HEK293 (cell line): ENCODE data around the gene ENAM.

ENCODE experiments used
- CTCF ChIA-PET: fragments of 350-600 bp; formaldehyde crosslinking; extraction: SDS; loops from one replicate; lab custom pipeline; 2021; ENCODE audit warnings: antibody characterized with exemption; lab: Yijun Ruan, JAX
- POLR2A ChIA-PET: fragments of 300-600 bp; formaldehyde crosslinking; extraction: SDS; loops from one replicate; lab custom pipeline; 2020; ENCODE audit warnings: antibody characterized with exemption, inconsistent platforms; lab: Yijun Ruan, JAX
- H3K27ac ChIP-seq: fragments of 200-500 bp; sonication (Bioruptor generic); 2 replicates; pipeline ENCODE4 v1.5.1; 2014; ENCODE audit warnings: low read depth, low read length, control low read depth, inconsistent platforms; ENCODE audit errors: extremely low read depth
- H3K36me3 ChIP-seq, 2 experiments: fragments of 200-500 bp in 1 of 2; sonication (Bioruptor generic) in 1 of 2; 1 replicate in 1 of 2; 2 replicates in 1 of 2; pipeline ENCODE4 v1.5.1; 2014 to 2017; ENCODE audit warnings: inconsistent platforms in 2 of 2, low read length in 2 of 2; ENCODE audit not compliant: control insufficient read depth in 2 of 2, insufficient read depth in 1 of 2
- H3K4me1 ChIP-seq: fragments of 200-500 bp; sonication (Bioruptor generic); 2 replicates; pipeline ENCODE4 v1.5.1; 2014; ENCODE audit warnings: mild to moderate bottlenecking, low read length, inconsistent platforms; ENCODE audit not compliant: control insufficient read depth, insufficient read depth
- H3K4me3 ChIP-seq: 2 replicates; pipeline ENCODE4 v1.5.1; 2011; ENCODE audit warnings: low read depth, mild to moderate bottlenecking, control low read depth, low read length, moderate library complexity
- H3K9me3 ChIP-seq: fragments of 200-500 bp; sonication (Bioruptor generic); 2 replicates; pipeline ENCODE4 v1.5.1; 2014; ENCODE audit warnings: low read depth, low read length, inconsistent platforms; ENCODE audit not compliant: control insufficient read depth, insufficient read depth
- EGR2 ChIP-seq: fragments of 450-650 bp; formaldehyde crosslinking; IDR thresholded peaks from 2 replicates; pipeline ENCODE4 v1.5.1; 2016; ENCODE audit warnings: low read depth, missing biosample characterization, missing genetic modification characterization
- GLI2 ChIP-seq: fragments of 450-650 bp; formaldehyde crosslinking; IDR thresholded peaks from 2 replicates; pipeline ENCODE4; 2017; ENCODE audit warnings: missing biosample characterization, missing genetic modification characterization, low read depth, borderline replicate concordance
- SALL2 ChIP-seq: fragments of 450-650 bp; formaldehyde crosslinking; IDR thresholded peaks from 2 replicates; pipeline ENCODE4 v1.5.0; 2017; ENCODE audit warnings: missing biosample characterization, mild to moderate bottlenecking, missing genetic modification characterization, borderline replicate concordance
- SCRT2 ChIP-seq: fragments of 450-650 bp; formaldehyde crosslinking; IDR thresholded peaks from 2 replicates; pipeline ENCODE4 v1.5.1; 2016; ENCODE audit warnings: missing biosample characterization, missing genetic modification characterization
- SP7 ChIP-seq: fragments of 450-650 bp; formaldehyde crosslinking; IDR thresholded peaks from 2 replicates; pipeline ENCODE4 v1.5.1; 2016; ENCODE audit warnings: missing biosample characterization, missing genetic modification characterization
- YY1 ChIP-seq: fragments of 450-650 bp; formaldehyde crosslinking; IDR thresholded peaks from 2 replicates; pipeline ENCODE4 v1.5.1; 2018; ENCODE audit warnings: missing biosample characterization, missing genetic modification characterization
- YY2 ChIP-seq: fragments of 450-650 bp; formaldehyde crosslinking; IDR thresholded peaks from 2 replicates; pipeline ENCODE4 v1.5.1; 2016; ENCODE audit warnings: missing biosample characterization, missing genetic modification characterization
- ZBTB17 ChIP-seq: fragments of 450-650 bp; formaldehyde crosslinking; IDR thresholded peaks from 2 replicates; pipeline ENCODE4 v1.5.1; 2016; ENCODE audit warnings: missing biosample characterization, missing genetic modification characterization
- ZBTB8A ChIP-seq: fragments of 450-650 bp; formaldehyde crosslinking; IDR thresholded peaks from 2 replicates; pipeline ENCODE4 v1.5.1; 2016; ENCODE audit warnings: missing biosample characterization, missing genetic modification characterization
- ZFHX2 ChIP-seq: fragments of 450-650 bp; formaldehyde crosslinking; conservative IDR thresholded peaks from 2 replicates; pipeline ENCODE4 v1.5.1; 2016; ENCODE audit warnings: missing biosample characterization, missing genetic modification characterization
- ZNF133 ChIP-seq: fragments of 450-650 bp; formaldehyde crosslinking; IDR thresholded peaks from 2 replicates; pipeline ENCODE4 v1.5.1; 2016; ENCODE audit warnings: missing biosample characterization, missing genetic modification characterization
- ZNF16 ChIP-seq: fragments of 450-650 bp; formaldehyde crosslinking; IDR thresholded peaks from 2 replicates; pipeline ENCODE4 v1.5.1; 2016; ENCODE audit warnings: low read depth, missing biosample characterization, missing genetic modification characterization
- ZNF169 ChIP-seq: fragments of 450-650 bp; formaldehyde crosslinking; IDR thresholded peaks from 2 replicates; pipeline ENCODE4 v1.5.1; 2016; ENCODE audit warnings: missing biosample characterization, missing genetic modification characterization
- ZNF174 ChIP-seq: fragments of 450-650 bp; formaldehyde crosslinking; IDR thresholded peaks from 2 replicates; pipeline ENCODE4 v1.5.0; 2017; ENCODE audit warnings: missing biosample characterization, mild to moderate bottlenecking, missing genetic modification characterization
- ZNF324 ChIP-seq: fragments of 450-650 bp; formaldehyde crosslinking; IDR thresholded peaks from 2 replicates; pipeline ENCODE4 v1.5.1; 2016; ENCODE audit warnings: missing biosample characterization, missing genetic modification characterization
- ZNF366 ChIP-seq: fragments of 450-650 bp; formaldehyde crosslinking; conservative IDR thresholded peaks from 2 replicates; pipeline ENCODE4 v1.5.1; 2016; ENCODE audit warnings: missing biosample characterization, missing genetic modification characterization
- ZNF37A ChIP-seq: fragments of 450-650 bp; IDR thresholded peaks from 2 replicates; pipeline ENCODE4 v1.5.1; 2018; ENCODE audit warnings: missing biosample characterization, missing genetic modification characterization
- ZNF404 ChIP-seq: fragments of 450-650 bp; formaldehyde crosslinking; IDR thresholded peaks from 2 replicates; pipeline ENCODE4 v1.5.1; 2017; ENCODE audit warnings: missing biosample characterization, missing genetic modification characterization
- ZNF423 ChIP-seq: fragments of 450-650 bp; formaldehyde crosslinking; IDR thresholded peaks from 2 replicates; pipeline ENCODE4 v1.5.1; 2016; ENCODE audit warnings: missing biosample characterization, missing genetic modification characterization
- ZNF501 ChIP-seq: fragments of 450-650 bp; formaldehyde crosslinking; IDR thresholded peaks from 2 replicates; pipeline ENCODE4 v1.5.1; 2016; ENCODE audit warnings: missing biosample characterization, missing genetic modification characterization
- ZNF558 ChIP-seq: fragments of 450-650 bp; formaldehyde crosslinking; IDR thresholded peaks from 2 replicates; pipeline ENCODE4 v1.5.1; 2016; ENCODE audit warnings: missing biosample characterization, missing genetic modification characterization
- TF ChIP-seq, protein P1 (sequence below): fragments of 450-650 bp; IDR thresholded peaks from 2 replicates; pipeline ENCODE4 v1.5.1; 2018; ENCODE audit warnings: missing biosample characterization, missing genetic modification characterization
- TF ChIP-seq, protein P2 (sequence below): fragments of 450-650 bp; formaldehyde crosslinking; IDR thresholded peaks from 2 replicates; pipeline ENCODE4 v1.5.1; 2016; ENCODE audit warnings: missing biosample characterization, missing genetic modification characterization
- TF ChIP-seq, protein P3 (sequence below): fragments of 450-650 bp; formaldehyde crosslinking; IDR thresholded peaks from 2 replicates; pipeline ENCODE4 v1.5.1; 2016; ENCODE audit warnings: missing biosample characterization, missing genetic modification characterization
- TF ChIP-seq, protein P4 (sequence below): fragments of 450-650 bp; formaldehyde crosslinking; IDR thresholded peaks from 2 replicates; pipeline ENCODE4 v1.5.1; 2017; ENCODE audit warnings: missing biosample characterization, mild to moderate bottlenecking, missing genetic modification characterization, moderate library complexity

The ENAM gene

GRCh38 chr4:70687821-70688794 is 59.6 kb downstream of the ENAM start, which contains the start of gene UTP3 (continued):
- TF ChIP-seq ZNF169 (tag by site-specific recombination) (no peak), ZNF404 (tag by site-specific recombination) (no peak), ZBTB8A (tag by site-specific recombination) (peak; percentile 88)

DNA sequence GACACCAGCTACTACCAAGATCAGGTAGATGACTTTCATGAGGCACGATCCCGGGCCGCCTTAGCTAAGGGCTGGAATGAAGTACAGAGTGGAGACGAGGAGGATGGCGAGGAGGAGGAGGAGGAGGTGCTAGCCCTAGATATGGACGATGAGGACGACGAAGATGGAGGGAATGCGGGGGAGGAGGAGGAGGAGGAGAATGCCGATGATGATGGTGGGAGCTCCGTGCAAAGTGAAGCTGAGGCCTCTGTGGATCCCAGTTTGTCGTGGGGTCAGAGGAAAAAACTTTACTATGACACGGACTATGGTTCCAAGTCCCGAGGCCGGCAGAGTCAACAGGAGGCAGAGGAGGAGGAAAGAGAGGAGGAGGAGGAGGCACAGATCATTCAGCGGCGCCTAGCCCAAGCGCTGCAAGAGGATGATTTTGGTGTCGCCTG is 60.3 kb downstream of the ENAM start:
- peaks cover 4 to 36% of the 10 kb centered on the region in 2 experiments; a peak in 2 of 3 replicates for H3K36me3 ChIP-seq
- CTCF ChIA-PET: interaction anchor here (0.5 to 2.5 kb wide), 4 partner anchors 15 to 556 kb away, joined by 3 to 7 read pairs (median 3); no protein-coding TSS in a partner anchor
- peak overlapping the region; percentile 93 for H3K4me3 ChIP-seq
- TF ChIP-seq SP7 (tag by site-specific recombination): no peak
- no peak for TF ChIP-seq GLI2 (tag by site-specific recombination)
- peak; percentile 48; the same call in 1 of the 2 replicates for TF ChIP-seq SCRT2 (tag by site-specific recombination)
- TF ChIP-seq ZNF16 (tag by site-specific recombination): no peak
- TF ChIP-seq ZFHX2: peak; percentile 83
- TF ChIP-seq, protein P1, sequence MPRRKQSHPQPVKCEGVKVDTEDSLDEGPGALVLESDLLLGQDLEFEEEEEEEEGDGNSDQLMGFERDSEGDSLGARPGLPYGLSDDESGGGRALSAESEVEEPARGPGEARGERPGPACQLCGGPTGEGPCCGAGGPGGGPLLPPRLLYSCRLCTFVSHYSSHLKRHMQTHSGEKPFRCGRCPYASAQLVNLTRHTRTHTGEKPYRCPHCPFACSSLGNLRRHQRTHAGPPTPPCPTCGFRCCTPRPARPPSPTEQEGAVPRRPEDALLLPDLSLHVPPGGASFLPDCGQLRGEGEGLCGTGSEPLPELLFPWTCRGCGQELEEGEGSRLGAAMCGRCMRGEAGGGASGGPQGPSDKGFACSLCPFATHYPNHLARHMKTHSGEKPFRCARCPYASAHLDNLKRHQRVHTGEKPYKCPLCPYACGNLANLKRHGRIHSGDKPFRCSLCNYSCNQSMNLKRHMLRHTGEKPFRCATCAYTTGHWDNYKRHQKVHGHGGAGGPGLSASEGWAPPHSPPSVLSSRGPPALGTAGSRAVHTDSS (tag by site-specific recombination): peak; percentile 88
- 0 out of 2 replicates have a peak, but pooled peaks have one; percentile 4 for TF ChIP-seq ZBTB17 (tag by site-specific recombination)
- TF ChIP-seq ZNF366 (tag by site-specific recombination): peak; percentile 60; the same call in 1 of the 2 replicates
- peak; percentile 59; the same call in 1 of the 2 replicates for TF ChIP-seq YY2 (tag by site-specific recombination)
- peak; percentile 86 for TF ChIP-seq EGR2 (tag by site-specific recombination)
- POLR2A ChIA-PET: interaction anchor here (1.3 to 1.4 kb wide), 2 partner anchors 15 to 17 kb away, joined by 3 to 8 read pairs; no protein-coding TSS in a partner anchor
- no peaks in the 10 kb centered on the region for H3K9me3 ChIP-seq
- H3K27ac ChIP-seq: peak overlapping the region; percentile 72
- no peaks in the 10 kb centered on the region for H3K4me1 ChIP-seq

DNA sequence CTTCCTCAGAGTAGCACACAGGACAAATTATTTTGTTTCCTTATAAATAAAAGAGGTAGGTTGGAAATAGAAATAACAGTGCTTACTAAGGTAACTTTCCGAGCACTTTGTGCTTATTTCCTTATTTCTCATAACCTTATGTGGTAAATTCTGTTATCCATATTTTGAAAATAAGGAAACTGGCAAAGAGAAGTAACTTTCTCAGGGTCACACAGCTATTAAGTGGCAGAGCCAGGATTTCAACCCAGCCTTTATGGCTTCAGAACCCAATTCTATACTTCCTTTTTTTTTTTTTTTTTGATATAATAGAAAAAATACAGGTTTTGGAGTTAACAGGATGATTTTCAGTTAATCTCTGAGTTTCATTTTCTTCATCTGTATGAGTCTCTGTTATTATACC is 63.1 kb downstream of the ENAM start:
- Histone ChIP-seq H3K27ac (no peak overlapping the region), H3K4me1 (no peaks in the 10 kb centered on the region), H3K36me3 (peaks cover 4 to 36% of the 10 kb centered on the region in 2 experiments; a peak in 2 of 3 replicates), H3K4me3 (no peak overlapping the region), H3K9me3 (no peaks in the 10 kb centered on the region)
- ChIA-PET POLR2A (no interaction called here), CTCF (interaction anchor here (0.7 kb wide), 1 partner anchor 12 kb away, joined by 3 read pairs; no protein-coding TSS in a partner anchor)
- no peak for TF ChIP-seq ZNF324 (tag by site-specific recombination)
- no peak for TF ChIP-seq ZNF423
- TF ChIP-seq ZNF133 (tag by site-specific recombination): no peak
- TF ChIP-seq, protein P2, sequence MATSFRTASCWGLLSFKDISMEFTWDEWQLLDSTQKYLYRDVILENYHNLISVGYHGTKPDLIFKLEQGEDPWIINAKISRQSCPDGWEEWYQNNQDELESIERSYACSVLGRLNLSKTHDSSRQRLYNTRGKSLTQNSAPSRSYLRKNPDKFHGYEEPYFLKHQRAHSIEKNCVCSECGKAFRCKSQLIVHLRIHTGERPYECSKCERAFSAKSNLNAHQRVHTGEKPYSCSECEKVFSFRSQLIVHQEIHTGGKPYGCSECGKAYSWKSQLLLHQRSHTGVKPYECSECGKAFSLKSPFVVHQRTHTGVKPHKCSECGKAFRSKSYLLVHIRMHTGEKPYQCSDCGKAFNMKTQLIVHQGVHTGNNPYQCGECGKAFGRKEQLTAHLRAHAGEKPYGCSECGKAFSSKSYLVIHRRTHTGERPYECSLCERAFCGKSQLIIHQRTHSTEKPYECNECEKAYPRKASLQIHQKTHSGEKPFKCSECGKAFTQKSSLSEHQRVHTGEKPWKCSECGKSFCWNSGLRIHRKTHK (tag by site-specific recombination): no peak
- TF ChIP-seq, protein P3, sequence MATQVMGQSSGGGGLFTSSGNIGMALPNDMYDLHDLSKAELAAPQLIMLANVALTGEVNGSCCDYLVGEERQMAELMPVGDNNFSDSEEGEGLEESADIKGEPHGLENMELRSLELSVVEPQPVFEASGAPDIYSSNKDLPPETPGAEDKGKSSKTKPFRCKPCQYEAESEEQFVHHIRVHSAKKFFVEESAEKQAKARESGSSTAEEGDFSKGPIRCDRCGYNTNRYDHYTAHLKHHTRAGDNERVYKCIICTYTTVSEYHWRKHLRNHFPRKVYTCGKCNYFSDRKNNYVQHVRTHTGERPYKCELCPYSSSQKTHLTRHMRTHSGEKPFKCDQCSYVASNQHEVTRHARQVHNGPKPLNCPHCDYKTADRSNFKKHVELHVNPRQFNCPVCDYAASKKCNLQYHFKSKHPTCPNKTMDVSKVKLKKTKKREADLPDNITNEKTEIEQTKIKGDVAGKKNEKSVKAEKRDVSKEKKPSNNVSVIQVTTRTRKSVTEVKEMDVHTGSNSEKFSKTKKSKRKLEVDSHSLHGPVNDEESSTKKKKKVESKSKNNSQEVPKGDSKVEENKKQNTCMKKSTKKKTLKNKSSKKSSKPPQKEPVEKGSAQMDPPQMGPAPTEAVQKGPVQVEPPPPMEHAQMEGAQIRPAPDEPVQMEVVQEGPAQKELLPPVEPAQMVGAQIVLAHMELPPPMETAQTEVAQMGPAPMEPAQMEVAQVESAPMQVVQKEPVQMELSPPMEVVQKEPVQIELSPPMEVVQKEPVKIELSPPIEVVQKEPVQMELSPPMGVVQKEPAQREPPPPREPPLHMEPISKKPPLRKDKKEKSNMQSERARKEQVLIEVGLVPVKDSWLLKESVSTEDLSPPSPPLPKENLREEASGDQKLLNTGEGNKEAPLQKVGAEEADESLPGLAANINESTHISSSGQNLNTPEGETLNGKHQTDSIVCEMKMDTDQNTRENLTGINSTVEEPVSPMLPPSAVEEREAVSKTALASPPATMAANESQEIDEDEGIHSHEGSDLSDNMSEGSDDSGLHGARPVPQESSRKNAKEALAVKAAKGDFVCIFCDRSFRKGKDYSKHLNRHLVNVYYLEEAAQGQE (tag by site-specific recombination): no peak
- TF ChIP-seq SALL2: no peak
- no peak for TF ChIP-seq ZNF174
- TF ChIP-seq ZNF558 (tag by site-specific recombination): no peak
- TF ChIP-seq ZNF37A: no peak
- no peak for TF ChIP-seq ZNF501
- TF ChIP-seq, protein P4, sequence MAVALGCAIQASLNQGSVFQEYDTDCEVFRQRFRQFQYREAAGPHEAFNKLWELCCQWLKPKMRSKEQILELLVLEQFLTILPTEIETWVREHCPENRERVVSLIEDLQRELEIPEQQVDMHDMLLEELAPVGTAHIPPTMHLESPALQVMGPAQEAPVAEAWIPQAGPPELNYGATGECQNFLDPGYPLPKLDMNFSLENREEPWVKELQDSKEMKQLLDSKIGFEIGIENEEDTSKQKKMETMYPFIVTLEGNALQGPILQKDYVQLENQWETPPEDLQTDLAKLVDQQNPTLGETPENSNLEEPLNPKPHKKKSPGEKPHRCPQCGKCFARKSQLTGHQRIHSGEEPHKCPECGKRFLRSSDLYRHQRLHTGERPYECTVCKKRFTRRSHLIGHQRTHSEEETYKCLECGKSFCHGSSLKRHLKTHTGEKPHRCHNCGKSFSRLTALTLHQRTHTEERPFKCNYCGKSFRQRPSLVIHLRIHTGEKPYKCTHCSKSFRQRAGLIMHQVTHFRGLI (tag by site-specific recombination): no peak
- no peak for TF ChIP-seq YY1 (tag by site-specific recombination)
